T-helper 17 cell (primary cell): ENCODE results near the gene DLG2. TPM values are rescaled to one million over a fixed set of nuclear protein-coding genes. Genes with fewer than 3 reads are reported as not detected.

Source experiments
- ATAC-seq: fragments of 150-1000 bp; cut with Tn5 transposase; 2 replicates; pipeline ENCODE4 v1.10.0; 2021; ENCODE audit warnings: mild to moderate bottlenecking, moderate library complexity
- DNase-seq, 3 donors: peaks; one replicate each; pipeline versions ENCODE4 v3.0.0 to v3.0.0-alpha.2; 2020 to 2021
- H3K9me3 ChIP-seq: one replicate; pipeline ENCODE4 v1.7.0; 2013; ENCODE audit warnings: low read length, mild to moderate bottlenecking; ENCODE audit not compliant: control insufficient read depth, poor library complexity, severe bottlenecking
- H3K27ac Mint-ChIP-seq: one replicate; pipeline ENCODE4 v1.8.0; 2022; ENCODE audit warnings: mild to moderate bottlenecking, moderate library complexity, mixed read lengths
- H3K27me3 Mint-ChIP-seq: one replicate; pipeline ENCODE4 v1.8.0; 2022; ENCODE audit warnings: mixed read lengths
- H3K36me3 Mint-ChIP-seq: one replicate; pipeline ENCODE4 v1.8.0; 2022; ENCODE audit warnings: low read depth, mixed read lengths
- H3K4me1 Mint-ChIP-seq: one replicate; pipeline ENCODE4 v1.8.0; 2022; ENCODE audit warnings: mild to moderate bottlenecking, mixed read lengths
- H3K4me3 Mint-ChIP-seq: one replicate; pipeline ENCODE4 v1.8.0; 2022; ENCODE audit warnings: mild to moderate bottlenecking, moderate library complexity, mixed read lengths
- total RNA-seq, 4 donors: library from RNA in 2 of 4; stranded (reverse) in 2 of 4; gene quantifications; one replicate each; pipeline ENCODE4 v1.2.3 and lab custom pipeline; 2022 to 2026

The DLG2 gene
- total RNA-seq, 2 donors from 2014 or later: 1.0 to 2.2 TPM

DNA sequence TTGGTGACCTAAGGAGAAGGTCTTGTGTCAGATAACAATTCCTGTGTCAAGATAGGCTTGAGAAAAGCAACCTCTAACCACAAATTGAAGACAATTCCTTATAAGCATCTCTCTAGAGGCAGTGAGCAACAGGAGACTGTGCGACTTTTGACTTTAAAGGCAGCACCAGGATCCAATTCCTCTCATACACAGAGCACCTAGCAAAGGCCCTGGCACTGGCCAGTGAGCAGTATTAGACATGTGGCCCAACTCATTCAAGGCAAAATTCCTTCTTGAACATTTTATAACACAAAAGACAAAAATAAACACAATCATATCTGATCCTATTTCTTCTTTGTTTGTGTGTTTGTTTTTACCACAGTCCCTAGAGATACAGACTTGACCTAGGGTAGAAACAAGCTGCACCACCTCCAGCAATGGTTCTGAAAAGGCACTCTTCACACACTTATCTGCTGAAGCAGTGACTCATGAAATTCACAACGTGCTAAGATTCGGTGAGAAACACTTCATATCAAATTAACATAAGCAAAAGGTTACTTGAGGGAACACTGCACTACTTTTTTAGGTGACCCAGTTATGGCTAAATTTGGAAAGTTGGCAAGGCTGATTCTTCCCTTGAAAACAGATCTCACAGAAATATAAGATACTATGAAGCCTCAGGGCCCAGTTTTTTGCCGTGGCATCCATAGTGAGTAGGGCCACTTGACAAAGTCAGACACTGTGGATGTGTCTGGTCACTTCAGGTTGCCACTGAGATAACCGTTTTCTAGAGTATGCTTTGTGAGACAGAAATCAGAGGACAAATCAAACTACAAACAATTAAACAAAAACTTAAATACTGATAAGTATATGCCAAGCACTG lies 1018.9 kb downstream of the DLG2 start:
- Mint-ChIP-seq H3K36me3 (no peaks in the 10 kb centered on the region), H3K27ac (no peak overlapping the region), H3K4me3 (no peak overlapping the region), H3K27me3 (no peaks in the 10 kb centered on the region), H3K4me1 (no peaks in the 10 kb centered on the region)
- no peak for DNase-seq
- no peaks in the 10 kb centered on the region for H3K9me3 ChIP-seq
- no peak for ATAC-seq

DNA sequence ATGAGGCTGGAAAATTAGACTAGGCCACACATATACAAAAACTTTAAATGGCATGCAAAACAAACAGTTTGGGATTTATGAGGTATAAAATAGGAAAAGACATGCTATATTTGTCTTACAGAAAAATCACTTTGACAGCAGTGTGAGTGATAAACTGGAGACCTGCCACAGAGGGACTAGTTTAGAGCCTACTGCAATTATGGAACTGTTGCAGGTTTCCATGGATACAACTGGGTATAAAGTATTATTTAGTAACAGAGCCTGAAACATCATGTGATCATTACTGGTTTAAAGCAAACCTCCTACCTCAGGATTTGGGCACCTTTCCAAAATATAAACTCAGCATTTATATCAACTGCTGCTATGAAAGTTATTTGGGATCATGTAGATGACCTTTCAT lies 1032.5 kb downstream of the DLG2 start:
- H3K27me3 Mint-ChIP-seq: no peaks in the 10 kb centered on the region
- no peak overlapping the region for H3K27ac Mint-ChIP-seq
- no peak for DNase-seq
- no peak for ATAC-seq
- no peak overlapping the region for H3K4me3 Mint-ChIP-seq
- H3K9me3 ChIP-seq: no peaks in the 10 kb centered on the region
- H3K4me1 Mint-ChIP-seq: no peaks in the 10 kb centered on the region
- peaks cover 2% of the 10 kb centered on the region for H3K36me3 Mint-ChIP-seq

DNA sequence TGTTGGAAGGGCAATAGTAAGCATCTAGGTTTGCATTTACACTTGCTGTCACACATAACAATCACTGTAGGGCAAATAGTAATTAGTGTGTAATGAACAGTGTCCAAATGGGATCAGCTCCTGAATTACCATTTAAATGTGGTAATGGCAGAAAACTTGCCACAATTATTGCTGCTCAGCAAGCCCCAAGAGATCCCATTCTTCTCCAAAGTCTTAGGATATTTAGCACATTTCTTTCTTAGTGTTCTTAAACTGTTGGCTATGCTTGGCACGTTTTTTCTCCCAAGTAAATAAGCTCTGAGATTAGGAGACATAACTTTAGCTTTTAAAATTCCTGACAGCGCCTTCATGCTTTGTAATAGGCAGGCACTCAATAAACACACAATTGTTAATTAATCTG lies 1037.0 kb downstream of the DLG2 start:
- peaks cover 2% of the 10 kb centered on the region for H3K36me3 Mint-ChIP-seq
- no peak for ATAC-seq
- H3K4me1 Mint-ChIP-seq: no peaks in the 10 kb centered on the region

DNA sequence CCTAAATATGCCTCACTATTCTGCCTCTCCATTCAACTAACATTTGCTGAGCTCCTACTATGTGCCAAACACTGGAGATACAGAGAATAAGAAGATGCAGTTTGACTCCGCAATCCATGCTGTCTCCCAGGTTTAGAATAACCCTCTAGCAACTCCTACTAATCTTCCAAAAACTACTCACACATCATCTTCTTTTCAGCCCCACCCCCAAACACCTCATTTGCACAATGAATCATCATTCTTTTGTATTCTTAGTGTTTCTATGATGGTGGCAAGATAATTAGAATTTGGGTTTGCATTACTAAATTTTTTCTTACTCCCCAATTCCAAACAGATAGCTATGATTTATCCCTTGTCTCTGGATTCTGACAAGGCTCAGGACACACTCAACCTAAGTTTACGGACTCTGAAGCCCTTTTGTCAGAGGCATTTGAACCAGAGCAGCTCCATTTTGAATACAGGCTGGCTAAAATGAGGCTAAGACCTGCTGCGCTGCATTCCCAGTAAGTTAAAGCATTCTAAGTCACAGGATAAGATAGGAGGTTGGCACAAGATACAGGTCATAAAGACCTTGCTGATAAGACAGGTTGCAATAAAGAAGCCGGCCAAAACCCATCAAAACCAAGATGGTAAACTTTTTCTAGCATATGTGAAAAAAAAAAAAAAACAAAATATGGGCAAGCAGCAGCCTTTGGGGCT lies 1038.9 kb downstream of the DLG2 start:
- Mint-ChIP-seq H3K27me3 (no peaks in the 10 kb centered on the region), H3K4me3 (no peak overlapping the region), H3K4me1 (no peaks in the 10 kb centered on the region), H3K27ac (no peak overlapping the region), H3K36me3 (peaks cover 2% of the 10 kb centered on the region)
- DNase-seq: no peak
- H3K9me3 ChIP-seq: no peaks in the 10 kb centered on the region
- no peak for ATAC-seq

More for the DNA sequence above, 1037.0 kb downstream of the DLG2 start:
- no peaks in the 10 kb centered on the region for H3K9me3 ChIP-seq
- Mint-ChIP-seq H3K4me3 (no peak overlapping the region), H3K27ac (no peak overlapping the region), H3K27me3 (no peaks in the 10 kb centered on the region)
- DNase-seq: no peak

DNA sequence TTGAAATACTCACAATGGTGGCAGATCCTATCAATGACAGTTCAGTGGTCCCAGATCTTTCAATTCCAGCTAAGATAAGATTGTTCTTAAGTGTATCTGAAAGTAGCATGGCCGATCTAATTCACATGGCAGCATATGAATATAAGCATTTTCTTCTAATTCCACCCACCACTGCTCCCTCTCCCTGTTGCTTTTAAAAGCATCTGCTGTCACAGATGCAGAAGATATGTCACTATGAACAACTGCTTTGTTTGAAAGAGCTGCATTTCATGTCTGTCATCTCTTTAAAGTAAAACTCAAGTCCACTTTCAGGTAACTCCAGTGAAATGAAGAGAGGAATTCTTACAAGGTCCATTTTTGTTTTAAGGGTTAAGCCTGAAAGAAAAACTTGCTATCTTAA lies 1044.0 kb downstream of the DLG2 start:
- Mint-ChIP-seq H3K4me1 (no peaks in the 10 kb centered on the region), H3K27ac (no peak overlapping the region), H3K27me3 (no peaks in the 10 kb centered on the region), H3K36me3 (no peaks in the 10 kb centered on the region), H3K4me3 (no peak overlapping the region)
- no peak for ATAC-seq
- DNase-seq: no peak
- no peaks in the 10 kb centered on the region for H3K9me3 ChIP-seq

DNA sequence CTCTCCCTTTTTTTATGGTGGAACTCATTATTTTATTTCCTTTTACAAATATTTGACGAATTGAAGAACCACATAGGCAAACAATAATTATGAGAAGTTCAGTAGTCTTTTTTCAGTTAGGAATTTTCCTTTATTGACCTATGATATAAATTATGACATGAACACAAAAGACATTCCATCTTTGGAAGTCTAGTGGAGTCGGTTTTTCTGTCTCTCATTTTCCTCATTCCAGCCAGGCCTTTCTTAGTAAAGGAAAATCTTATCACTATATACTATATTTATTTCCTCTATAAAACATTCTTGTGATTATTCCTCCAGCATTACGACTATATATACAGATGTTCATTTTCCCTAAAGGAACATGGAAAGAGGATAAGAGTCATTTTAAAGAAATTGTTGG lies 1046.1 kb downstream of the DLG2 start:
- Mint-ChIP-seq H3K4me3 (no peak overlapping the region), H3K36me3 (no peaks in the 10 kb centered on the region), H3K27ac (no peak overlapping the region), H3K4me1 (no peaks in the 10 kb centered on the region), H3K27me3 (no peaks in the 10 kb centered on the region)
- DNase-seq: no peak
- no peak for ATAC-seq
- H3K9me3 ChIP-seq: no peaks in the 10 kb centered on the region

DNA sequence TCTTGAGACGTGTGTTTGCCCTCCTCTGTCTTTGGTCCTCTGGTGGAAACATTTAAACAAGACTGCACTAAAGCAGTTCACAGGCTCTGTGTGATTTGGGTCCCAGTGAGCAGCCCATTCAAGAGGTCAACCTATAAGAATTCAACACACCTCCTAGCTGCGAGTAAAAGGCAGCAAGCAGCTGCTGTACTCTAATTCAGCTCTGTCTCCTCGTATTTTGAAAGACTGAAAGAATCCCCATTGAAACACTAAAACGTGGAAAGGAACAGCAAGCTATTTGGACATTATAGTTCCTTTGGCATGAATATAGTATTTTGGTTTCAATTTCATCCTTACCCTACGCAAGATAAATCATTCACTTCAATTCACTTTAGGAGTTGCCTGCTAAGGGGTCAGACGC lies 1046.7 kb downstream of the DLG2 start:
- no peak for DNase-seq
- no peaks in the 10 kb centered on the region for H3K36me3 Mint-ChIP-seq
- no peaks in the 10 kb centered on the region for H3K9me3 ChIP-seq
- H3K4me1 Mint-ChIP-seq: no peaks in the 10 kb centered on the region
- ATAC-seq: no peak
- H3K27me3 Mint-ChIP-seq: no peaks in the 10 kb centered on the region
- H3K4me3 Mint-ChIP-seq: no peak overlapping the region
- no peak overlapping the region for H3K27ac Mint-ChIP-seq

DNA sequence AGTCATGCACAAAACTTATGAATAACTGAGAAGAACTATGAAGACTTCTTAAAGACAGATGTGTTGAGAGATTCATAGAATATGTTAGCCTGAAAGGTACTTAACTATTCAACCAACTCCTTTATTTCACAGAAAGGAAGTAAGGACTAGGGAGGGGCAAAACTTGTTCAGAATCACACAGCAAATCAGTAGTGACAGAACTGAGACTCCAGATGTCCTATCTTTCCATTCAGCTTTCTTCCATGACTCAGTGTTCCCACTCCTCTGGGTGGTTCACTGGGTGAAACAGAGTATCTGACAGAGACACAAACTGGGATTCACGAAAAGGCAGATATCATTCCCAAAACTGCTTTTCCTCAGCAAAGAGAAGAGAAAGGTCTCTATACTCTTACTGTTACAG lies 1053.3 kb downstream of the DLG2 start:
- H3K9me3 ChIP-seq: no peaks in the 10 kb centered on the region
- Mint-ChIP-seq H3K4me1 (no peaks in the 10 kb centered on the region), H3K27ac (no peak overlapping the region), H3K27me3 (no peaks in the 10 kb centered on the region), H3K4me3 (no peak overlapping the region), H3K36me3 (no peaks in the 10 kb centered on the region)
- DNase-seq (no peak), ATAC-seq (no peak)

DNA sequence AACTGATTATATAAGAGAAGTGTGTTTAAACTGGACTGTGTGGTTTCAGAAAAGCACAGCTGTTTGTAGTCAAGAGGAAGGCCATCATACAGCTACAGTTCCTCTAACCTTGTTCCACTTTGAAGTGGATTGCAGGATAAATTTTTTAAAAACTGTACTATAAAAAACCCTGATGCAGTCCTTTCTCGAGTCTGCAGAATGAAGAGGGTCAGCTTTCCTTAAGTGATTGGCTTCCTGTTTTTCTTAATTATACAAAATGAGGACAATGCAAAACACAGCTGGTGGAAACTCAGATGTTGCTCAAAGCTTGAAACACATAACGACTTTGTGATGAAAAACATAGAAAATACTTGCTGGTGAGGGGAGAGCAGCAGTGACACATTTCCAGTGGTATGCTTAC lies 1060.5 kb downstream of the DLG2 start:
- Mint-ChIP-seq H3K36me3 (no peaks in the 10 kb centered on the region), H3K27me3 (no peaks in the 10 kb centered on the region), H3K4me3 (no peak overlapping the region), H3K4me1 (no peaks in the 10 kb centered on the region), H3K27ac (no peak overlapping the region)
- no peaks in the 10 kb centered on the region for H3K9me3 ChIP-seq
- DNase-seq (no peak), ATAC-seq (no peak)

DNA sequence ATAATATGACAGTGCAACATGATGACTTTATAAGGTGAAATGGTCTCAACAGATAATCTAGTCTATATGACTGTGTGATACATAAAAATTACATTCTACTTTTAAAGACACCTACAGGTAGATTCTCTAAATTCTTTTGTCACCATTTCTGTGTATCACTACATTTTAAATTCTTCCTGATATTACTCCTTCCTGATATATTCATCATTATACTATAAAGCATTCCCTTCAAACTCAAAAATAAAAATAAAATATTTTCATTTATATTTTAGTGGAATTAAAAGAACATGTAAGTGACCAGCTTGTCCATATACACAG lies 1062.3 kb downstream of the DLG2 start:
- no peaks in the 10 kb centered on the region for H3K27me3 Mint-ChIP-seq
- no peaks in the 10 kb centered on the region for H3K36me3 Mint-ChIP-seq
- H3K4me3 Mint-ChIP-seq: no peak overlapping the region
- H3K9me3 ChIP-seq: no peaks in the 10 kb centered on the region
- no peaks in the 10 kb centered on the region for H3K4me1 Mint-ChIP-seq
- no peak for ATAC-seq
- no peak overlapping the region for H3K27ac Mint-ChIP-seq
- DNase-seq: no peak

DNA sequence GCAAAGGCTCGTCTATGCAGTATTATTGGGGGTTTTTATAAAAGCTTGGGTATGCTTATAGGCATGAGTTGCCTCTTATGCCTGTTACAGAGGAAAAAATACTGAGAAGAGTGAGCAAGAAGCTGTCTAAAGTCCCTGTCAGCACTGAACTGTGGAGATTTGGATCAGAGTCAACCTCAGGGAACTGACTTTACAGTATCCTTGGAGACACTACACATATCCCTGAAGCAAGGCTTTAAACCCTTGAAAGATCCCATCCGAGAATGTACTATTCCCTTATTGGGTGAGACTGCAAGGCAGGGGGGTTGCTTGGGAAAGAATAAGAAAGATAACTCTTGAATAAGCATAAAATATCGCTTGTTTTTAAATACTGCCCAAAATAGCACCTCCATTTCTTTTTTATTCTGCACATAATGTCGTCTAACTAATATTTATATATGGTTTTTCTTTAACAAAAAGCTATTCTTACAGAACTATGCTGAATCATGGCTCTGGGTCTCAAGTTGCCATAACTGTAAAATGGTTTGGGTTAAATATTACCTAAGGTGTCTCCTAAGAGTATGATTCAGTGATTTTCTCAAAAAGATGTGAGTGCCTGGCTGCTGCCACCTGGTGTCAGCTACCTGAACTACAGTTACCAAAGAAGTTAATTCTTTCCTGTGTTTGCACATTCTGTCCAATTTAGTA lies 1062.8 kb downstream of the DLG2 start:
- DNase-seq: no peak
- H3K27me3 Mint-ChIP-seq: no peaks in the 10 kb centered on the region
- no peak for ATAC-seq

DNA sequence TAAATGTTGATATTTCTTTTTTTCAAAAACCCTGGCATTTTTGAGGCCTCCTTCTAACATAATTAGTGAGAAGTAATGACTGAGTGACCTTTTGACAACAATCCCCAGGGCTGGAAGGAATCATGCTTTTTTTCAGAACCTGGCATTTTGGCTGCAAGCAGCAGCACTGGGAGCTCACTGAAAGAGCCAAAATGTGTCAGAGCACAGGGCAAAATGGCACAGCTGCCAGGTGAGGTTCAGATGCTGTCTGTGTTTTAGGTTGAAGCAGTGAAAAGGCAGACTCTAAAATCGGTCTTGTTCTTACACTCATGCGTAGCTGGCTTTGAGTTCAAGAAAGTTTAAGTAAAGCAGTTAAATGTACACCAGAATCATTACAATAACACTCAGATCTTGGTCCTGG lies 1063.8 kb downstream of the DLG2 start:
- no peak for DNase-seq
- no peaks in the 10 kb centered on the region for H3K9me3 ChIP-seq
- H3K4me3 Mint-ChIP-seq: no peak overlapping the region
- no peaks in the 10 kb centered on the region for H3K27me3 Mint-ChIP-seq
- no peak overlapping the region for H3K27ac Mint-ChIP-seq
- H3K36me3 Mint-ChIP-seq: no peaks in the 10 kb centered on the region
- no peak for ATAC-seq
- H3K4me1 Mint-ChIP-seq: no peaks in the 10 kb centered on the region

More for the DNA sequence above, 1062.8 kb downstream of the DLG2 start:
- Mint-ChIP-seq H3K27ac (no peak overlapping the region), H3K4me3 (no peak overlapping the region), H3K36me3 (no peaks in the 10 kb centered on the region), H3K4me1 (no peaks in the 10 kb centered on the region)
- no peaks in the 10 kb centered on the region for H3K9me3 ChIP-seq

DNA sequence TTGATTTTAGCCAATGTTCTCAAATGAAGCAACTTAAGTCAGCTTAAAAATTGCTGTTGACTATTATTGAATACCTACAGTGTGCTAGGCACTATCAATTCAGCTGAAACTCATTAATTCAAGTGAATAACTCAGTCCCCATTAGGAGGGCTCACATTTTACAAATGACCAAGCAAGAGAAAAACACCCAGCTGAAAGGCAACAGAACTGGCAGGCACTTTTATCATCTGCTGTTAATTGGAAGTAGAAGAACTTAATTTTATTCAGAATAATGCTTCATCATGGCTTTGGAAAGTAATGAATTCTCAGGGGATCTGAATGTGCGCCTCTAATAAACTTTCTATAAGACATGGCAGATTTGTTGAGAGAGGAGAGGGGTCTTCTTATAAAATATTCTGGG lies 1066.9 kb downstream of the DLG2 start:
- H3K27me3 Mint-ChIP-seq: no peaks in the 10 kb centered on the region
- ATAC-seq: no peak
- no peak overlapping the region for H3K4me3 Mint-ChIP-seq
- H3K27ac Mint-ChIP-seq: no peak overlapping the region
- DNase-seq: no peak
- no peaks in the 10 kb centered on the region for H3K9me3 ChIP-seq
- H3K36me3 Mint-ChIP-seq: no peaks in the 10 kb centered on the region
- no peaks in the 10 kb centered on the region for H3K4me1 Mint-ChIP-seq
